T1000 (cell line): ENCODE measurements around the gene AVPR2.

ENCODE experiments used
- DNase-seq: peaks from one replicate; lab custom pipeline; 2025; ENCODE audit warnings: mixed read lengths; lab: John Stamatoyannopoulos, UW

Gene AVPR2

DNA sequence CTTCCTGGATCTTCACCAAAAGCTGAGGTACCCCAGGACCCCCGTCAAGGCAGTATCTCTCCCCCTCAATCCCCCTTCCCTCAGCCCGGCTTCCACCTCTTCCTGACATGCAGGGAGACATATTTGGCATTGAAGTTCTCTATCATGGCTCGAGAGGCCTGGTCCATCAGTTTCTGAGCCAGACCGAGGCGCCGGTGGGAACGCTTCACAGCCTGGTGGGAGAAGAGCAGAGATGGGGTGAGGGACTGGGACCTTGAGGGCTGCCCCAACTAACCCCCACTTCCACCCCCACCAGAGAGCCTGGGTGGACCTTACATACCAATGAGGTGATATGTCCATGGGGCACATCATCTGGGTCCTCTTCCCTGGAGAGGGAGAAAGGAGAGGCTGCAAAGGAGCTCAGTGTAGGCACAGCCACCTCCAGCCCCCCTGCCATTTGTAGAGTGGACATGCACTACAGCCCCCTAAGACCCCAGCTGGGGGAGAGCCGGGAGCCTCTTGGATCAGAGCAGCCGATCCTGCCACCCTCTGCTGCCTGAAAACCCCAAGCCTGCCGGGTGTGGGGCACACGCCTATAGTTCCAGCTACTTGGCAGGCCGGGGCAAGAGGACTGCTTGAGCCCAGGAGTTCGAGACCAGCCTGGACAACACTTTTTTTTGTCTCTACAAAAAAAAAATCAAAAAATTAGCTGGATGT is 27.9 kb downstream of the AVPR2 start:
- no peak for DNase-seq

DNA sequence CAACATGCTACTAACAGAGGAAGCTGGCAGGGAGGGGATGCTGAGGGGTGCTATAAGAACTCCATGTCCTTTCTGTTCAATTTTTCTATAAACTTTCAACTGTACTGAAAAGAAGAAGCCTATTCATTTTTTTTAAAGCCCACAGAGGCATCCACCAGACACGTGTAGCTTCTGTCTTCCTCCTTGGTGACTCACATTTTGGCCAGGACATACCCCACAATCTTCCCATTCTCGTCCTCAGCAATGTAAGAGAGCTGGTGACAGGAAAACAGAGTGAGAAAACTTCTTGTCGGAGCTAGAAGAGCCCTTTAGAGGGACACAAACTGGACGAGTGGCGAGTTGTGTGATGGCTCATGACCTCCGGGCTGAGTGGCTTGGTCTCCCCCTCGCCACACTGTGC is 29.3 kb downstream of the AVPR2 start:
- DNase-seq: no peak

DNA sequence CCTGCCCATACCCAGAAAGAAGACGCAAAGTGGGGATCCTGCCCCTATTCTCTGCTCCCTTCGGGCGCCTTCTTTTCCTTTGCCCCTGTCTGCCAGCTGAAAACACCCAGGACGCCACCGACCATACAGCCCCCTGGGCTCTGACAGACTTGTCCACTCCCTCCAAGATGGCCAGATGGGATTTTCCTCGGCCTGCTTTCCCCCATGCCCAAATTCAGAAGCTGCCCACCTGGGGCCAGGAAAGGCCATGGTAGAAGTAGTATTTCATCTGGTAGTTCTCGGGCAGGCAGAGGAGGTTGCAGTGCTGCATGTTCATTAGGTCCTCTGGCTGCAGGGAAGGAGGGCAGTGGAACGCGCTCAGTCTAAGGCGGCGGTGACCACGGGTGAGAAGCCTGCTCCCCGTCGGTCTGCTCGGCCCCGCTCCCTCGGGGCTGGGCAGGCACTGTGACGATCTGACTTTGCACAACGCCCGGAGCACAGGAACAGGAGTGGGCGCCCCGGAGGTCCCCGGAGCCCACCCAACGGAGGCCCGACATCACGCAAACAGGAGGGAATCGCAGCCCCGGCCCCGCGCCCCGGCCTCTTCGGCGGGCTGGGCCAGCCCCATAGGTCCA is 29.8 kb downstream of the AVPR2 start:
- DNase-seq: no peak

- DNase-seq: peak; percentile 23
Measured at GRCh38 chrX:153934762-153935325, 30.4 kb downstream of the AVPR2 start, which contains the start of gene NAA10. Gene NAA10, minus strand, starts transcription at chrX:153935037. Its CDS starts 133 bp downstream, at chrX:153934904.

DNA sequence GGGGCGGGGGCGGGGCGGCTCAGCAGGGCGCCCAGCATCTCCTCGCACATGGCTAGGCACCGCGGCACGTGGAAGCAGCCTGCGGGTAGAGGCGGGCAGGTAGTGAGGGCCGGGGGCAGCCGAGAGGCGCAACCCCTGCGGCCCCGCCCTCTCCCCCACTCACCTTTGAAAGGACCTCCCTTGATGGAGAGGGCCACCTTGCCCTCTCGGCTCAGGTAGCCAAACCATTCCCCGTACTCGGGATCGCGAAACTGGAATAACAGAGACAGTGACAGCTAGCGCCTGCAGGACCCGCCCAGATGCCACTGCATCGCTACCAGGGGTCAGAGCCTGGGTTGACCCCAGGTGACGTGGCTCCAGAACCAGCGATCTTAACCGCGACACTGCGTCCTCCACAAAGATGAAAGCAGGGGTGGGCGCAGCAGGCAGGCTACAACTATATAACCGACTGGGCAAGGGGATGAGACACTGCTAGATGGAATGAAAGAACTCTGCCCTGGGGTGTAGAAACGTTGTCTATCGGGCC is 30.9 kb downstream of the AVPR2 start:
- no peak for DNase-seq

GRCh38 chrX:153937056-153937455 is 32.6 kb downstream of the AVPR2 start:
- DNase-seq: no peak

- no peak for DNase-seq
Measured at GRCh38 chrX:153938226-153938786, 33.8 kb downstream of the AVPR2 start.

DNA sequence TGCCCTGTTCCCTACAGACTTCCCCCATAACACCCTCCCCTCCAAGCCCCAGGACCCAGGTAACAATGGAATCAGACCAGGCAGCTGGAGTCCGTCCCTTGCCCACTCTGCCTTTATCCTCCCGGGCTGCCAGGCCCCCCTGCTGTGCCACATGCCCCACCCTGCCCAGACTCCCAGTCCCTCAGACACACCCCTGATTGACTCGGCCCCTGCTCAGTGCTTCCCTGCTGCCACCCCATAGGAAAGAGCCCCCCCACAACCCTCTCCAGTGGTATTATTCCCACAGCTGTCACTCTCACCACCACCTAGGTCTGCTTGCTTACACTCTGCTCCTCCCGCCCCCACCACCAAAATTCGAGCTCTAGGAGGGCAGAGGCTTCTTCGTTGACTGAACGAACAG is 35.1 kb downstream of the AVPR2 start:
- DNase-seq: no peak

- no peak for DNase-seq
Measured at GRCh38 chrX:153941336-153942252, 37.1 kb downstream of the AVPR2 start.

DNA sequence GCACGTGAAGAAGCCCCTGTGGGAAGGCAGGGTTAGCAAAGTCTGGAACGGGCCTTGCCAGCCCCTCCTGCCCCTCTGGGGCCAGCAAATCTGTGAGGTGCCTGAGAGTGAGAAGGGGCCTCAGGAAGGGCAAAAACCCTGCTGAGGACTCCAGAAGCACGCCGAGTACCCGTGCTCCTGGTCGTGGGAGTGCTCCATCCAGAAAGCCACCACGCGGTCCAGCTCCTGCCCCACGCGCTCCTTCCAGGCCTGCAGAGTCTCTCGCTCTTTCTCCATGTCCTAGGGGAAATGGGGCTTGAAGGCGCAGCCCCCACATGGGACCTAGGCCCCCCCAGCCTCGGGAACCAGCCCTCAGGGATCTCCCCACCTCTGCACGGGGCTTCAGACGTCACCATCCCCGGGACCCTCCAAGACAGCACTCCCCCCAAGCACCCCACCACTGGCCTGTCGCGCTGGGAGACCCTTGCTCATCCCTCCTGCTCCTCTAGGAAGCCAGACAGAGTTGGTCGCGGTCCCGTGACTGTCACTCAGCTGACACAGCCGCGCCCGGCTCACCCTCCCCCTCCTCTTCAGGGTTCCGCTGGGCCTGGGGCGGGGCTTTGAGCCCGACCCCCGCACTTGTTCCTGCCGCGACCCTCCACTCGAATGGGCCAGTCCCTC is 39.8 kb downstream of the AVPR2 start, which contains the start of gene RENBP:
RENBP (minus strand) TSS at position 504 of the 660 bp plus-strand sequence; CDS start at position 471, 33 bp downstream.
- DNase-seq: no peak

- DNase-seq: no peak
Measured at GRCh38 chrX:153944800-153945150, 40.3 kb downstream of the AVPR2 start.

DNA sequence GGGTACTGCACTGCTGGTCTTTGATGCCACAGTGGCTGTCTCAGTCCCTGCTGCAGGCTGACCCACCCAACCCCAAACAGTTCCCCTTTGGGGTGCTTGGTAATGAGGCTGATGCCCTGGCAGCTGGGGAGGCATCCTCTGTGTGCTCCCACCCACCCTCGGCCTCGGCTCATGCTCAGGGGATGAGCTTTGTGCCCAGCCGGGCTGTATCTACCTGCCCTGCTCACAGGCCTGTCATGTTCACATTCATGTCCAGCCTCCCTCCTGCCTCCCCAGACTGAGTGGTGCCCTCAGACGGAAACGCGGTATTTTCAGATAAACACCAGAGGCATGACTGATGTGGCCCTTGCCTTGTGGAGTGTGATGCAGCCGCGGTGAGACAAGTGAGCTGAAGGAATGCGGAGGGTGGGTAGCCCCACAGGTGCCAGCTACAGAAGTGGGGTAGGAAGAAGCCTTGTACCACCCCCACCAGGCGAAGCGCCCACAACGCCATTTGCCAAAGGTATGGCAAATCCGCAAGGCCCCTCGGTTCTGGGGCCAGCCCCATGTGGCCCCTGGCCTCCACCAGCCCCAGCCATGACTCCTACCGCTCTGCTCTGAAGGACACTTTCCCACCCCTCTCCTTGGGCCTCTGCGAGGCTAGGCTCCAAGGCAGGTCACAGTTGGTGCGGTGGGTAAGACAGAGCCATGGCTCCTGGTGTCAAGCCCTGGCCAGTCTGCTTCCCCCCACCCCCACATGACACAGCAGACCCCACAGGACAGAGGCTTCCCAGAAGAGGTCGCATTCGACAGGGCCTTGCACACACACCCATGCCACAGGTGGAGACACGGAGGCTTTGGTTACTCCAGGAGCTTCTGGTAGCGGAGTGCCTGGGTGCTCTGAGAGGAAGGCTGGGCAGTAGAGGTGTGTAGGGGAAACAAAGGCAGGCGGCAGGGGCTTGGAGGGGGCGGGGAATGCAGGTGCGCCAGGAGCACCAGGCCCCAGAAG is 41.8 kb downstream of the AVPR2 start:
- DNase-seq: no peak

DNA sequence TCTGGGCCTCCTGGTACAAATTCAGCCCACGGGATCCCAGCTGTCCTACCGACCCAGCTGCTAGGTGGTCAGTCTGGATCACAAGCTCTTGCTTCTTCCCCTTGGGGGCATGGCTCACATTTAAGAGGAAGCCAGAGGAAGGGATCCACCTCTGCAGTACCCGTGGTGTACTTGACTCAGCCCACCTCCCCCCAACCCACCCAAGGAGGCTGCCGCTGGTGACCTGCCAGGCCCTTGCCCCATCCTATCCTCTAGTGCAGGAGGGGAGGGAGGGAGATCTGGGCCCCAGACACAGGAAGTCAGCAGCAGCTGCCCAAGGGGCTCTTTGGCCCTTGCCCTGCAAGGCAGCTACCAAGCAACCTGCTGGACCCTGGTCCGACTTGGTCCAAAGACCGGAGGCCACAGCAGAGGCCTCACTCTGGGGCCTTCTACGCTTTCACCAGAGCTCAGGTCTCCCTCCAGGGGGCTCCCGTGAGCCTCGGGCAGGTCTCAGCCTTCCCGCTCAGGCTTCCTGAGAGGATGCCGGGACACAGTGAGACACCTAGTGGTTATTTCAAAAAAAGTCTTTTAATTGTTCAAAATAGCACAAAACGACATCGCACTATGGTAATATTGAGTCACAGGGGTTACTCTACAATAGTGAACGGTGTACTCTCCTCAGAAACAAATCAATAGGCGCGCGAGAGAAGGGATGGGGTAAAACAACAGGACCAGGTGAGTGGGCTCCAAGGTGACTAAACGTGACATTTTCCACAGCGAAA is 42.7 kb downstream of the AVPR2 start:
- peak; percentile 53 for DNase-seq

GRCh38 chrX:153948002-153948466 is 43.6 kb downstream of the AVPR2 start:
- no peak for DNase-seq

DNA sequence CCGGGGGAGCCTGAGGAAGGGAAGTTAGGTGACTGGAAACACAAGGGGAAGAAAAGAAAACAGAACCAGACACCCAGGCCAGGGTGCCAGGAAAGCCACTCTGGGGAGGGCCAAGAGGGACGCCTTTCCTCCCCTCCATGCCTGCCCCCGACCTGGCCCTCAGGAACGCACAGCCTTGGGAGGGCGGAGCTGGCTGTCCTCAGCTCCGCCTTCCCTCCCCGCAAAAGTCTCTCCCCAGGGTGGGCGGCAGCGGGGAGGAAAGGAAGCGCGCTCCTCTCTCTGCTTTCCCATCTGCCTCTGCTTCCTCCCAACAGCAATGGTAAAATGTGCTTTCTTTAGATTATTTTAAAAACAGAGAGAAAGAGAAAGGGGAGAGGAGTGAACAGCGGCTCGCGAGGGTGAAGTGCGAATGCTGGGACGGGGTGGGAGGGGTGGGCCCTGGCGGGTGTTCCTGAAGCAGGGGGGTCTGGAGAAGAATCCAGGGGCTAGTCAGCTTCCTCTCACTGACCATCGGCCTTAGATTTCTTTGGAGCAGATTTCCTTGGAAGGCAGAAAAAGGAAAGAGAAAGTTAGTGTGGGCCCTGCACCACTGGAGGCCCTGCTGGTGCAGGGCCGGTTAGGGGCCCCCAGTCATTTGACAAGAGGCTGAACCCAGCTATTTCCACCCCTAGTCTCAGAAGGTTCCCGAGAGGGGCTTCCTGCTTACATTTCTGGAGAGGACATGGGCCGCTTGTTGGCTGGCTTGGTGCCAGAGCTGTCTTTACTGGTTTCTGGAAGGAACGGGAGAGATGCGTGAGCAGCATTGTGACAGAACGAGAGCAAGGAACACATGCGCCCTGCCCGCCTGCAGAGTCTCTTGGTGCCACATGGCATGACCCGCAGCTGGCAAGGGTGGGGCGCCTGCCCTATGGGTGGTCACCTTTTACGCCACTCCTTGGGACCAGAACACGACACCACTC is 44.7 kb downstream of the AVPR2 start:
- DNase-seq: no peak

GRCh38 chrX:153950127-153950526 is 45.7 kb downstream of the AVPR2 start:
- no peak for DNase-seq

DNA sequence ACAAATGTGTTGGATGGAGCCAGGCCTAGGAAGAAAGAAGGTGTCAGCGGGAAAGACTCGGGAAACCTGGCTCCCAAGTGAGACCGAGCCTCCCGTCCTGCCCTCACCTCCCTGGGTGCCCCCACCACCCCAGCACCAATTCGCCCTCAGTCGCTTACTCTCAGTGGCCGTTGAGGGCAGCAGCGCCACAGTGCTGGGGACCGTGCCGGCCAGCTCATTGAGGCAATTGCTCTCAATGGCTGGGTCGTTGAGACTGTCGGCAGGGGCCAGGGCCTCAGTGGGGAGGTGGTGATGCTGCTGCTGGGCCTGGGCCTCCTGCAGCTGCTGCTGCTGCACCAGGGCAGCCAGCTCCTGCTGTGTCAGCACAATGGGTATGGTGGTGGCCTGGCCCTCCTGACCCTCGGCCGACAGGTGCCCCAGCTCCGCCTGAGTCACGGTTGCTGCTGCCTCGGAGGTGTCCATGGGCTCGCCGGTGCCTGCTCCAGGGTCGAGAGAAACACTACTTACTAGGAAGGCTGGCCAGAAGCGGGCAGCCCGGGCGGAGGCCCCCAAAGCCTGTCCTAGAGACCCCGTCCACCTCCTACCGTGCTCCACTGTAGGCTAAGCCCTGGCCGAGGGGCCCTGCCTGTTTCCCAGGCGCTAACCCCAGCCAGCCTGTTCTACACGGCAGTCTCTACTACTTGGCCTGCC is 47.4 kb downstream of the AVPR2 start:
- DNase-seq: no peak
